ENCODE results near the gene CCL11.
A peak's percentile ranks its signal among the peaks of the same experiment; 100 is the strongest.

CCL11 gene

GRCh38 chr17:34291721-34292348, 6.3 kb downstream of the CCL11 start:
- Histone ChIP-seq H3K27me3 (replicated peaks; ENCODE audit: control insufficient read depth, insufficient read depth, low read length) (no peaks in the 10 kb centered on the region; the same call in 1 of the 2 replicates), H3K4me3 (replicated peaks; ENCODE audit: low read depth, low read length) (no peak overlapping the region), H3K36me3 (ENCODE audit: control insufficient read depth, insufficient read depth, low read length) (no peaks in the 10 kb centered on the region)
- DNase-seq (ENCODE audit: extremely low read depth, insufficient read length): no peak
- TF ChIP-seq CTCF (IDR thresholded peaks at IDR 0.05; ENCODE audit: insufficient read depth, low read length, poor library complexity, severe bottlenecking): no peak

GRCh38 chr17:34299027-34299426, 13.5 kb downstream of the CCL11 start:
- Histone ChIP-seq H3K36me3 (ENCODE audit: control insufficient read depth, insufficient read depth, low read length) (no peaks in the 10 kb centered on the region), H3K4me3 (replicated peaks; ENCODE audit: low read depth, low read length) (no peak overlapping the region), H3K27me3 (replicated peaks; ENCODE audit: control insufficient read depth, insufficient read depth, low read length) (no peaks in the 10 kb centered on the region)
- TF ChIP-seq CTCF (IDR thresholded peaks at IDR 0.05; ENCODE audit: insufficient read depth, low read length, poor library complexity, severe bottlenecking): no peak
- DNase-seq (ENCODE audit: extremely low read depth, insufficient read length): no peak

GRCh38 chr17:34299956-34300577, 14.5 kb downstream of the CCL11 start:
- no peaks in the 10 kb centered on the region for H3K36me3 ChIP-seq (ENCODE audit: control insufficient read depth, insufficient read depth, low read length)
- H3K27me3 ChIP-seq (replicated peaks; ENCODE audit: control insufficient read depth, insufficient read depth, low read length): no peaks in the 10 kb centered on the region
- TF ChIP-seq CTCF (IDR thresholded peaks at IDR 0.05; ENCODE audit: insufficient read depth, low read length, poor library complexity, severe bottlenecking): no peak
- DNase-seq (ENCODE audit: extremely low read depth, insufficient read length): no peak
- H3K4me3 ChIP-seq (replicated peaks; ENCODE audit: low read depth, low read length): no peak overlapping the region

GRCh38 chr17:34300652-34301370, 15.3 kb downstream of the CCL11 start:
- no peaks in the 10 kb centered on the region for H3K36me3 ChIP-seq (ENCODE audit: control insufficient read depth, insufficient read depth, low read length)
- H3K4me3 ChIP-seq (replicated peaks; ENCODE audit: low read depth, low read length): no peak overlapping the region
- DNase-seq (ENCODE audit: extremely low read depth, insufficient read length): peak; percentile 11
- TF ChIP-seq CTCF (IDR thresholded peaks at IDR 0.05; ENCODE audit: insufficient read depth, low read length, poor library complexity, severe bottlenecking): no peak
- H3K27me3 ChIP-seq (replicated peaks; ENCODE audit: control insufficient read depth, insufficient read depth, low read length): no peaks in the 10 kb centered on the region

GRCh38 chr17:34301986-34302385, 16.4 kb downstream of the CCL11 start:
- no peak overlapping the region for H3K4me3 ChIP-seq (replicated peaks; ENCODE audit: low read depth, low read length)
- no peak for DNase-seq (ENCODE audit: extremely low read depth, insufficient read length)
- TF ChIP-seq CTCF (IDR thresholded peaks at IDR 0.05; ENCODE audit: insufficient read depth, low read length, poor library complexity, severe bottlenecking): no peak
- no peaks in the 10 kb centered on the region; the same call in 1 of the 2 replicates for H3K27me3 ChIP-seq (replicated peaks; ENCODE audit: control insufficient read depth, insufficient read depth, low read length)
- no peaks in the 10 kb centered on the region for H3K36me3 ChIP-seq (ENCODE audit: control insufficient read depth, insufficient read depth, low read length)
